NCI-H446 (cell line): Measurements from ENCODE around the gene IP6K1.
"Not testable (repeated sequence)": the region's sequence is repeated elsewhere in the genome, so short reads cannot be mapped to it uniquely, and the experiment has no call there.

ENCODE experiments used
- DNase-seq, 2 experiments: peaks; one replicate each; lab custom pipeline; 2025; lab: John Stamatoyannopoulos, UW

IP6K1 gene

GRCh38 chr3:49769286-49769915 is 16.9 kb downstream of the IP6K1 start:
- no peak for DNase-seq

GRCh38 chr3:49763981-49764380 is 22.4 kb downstream of the IP6K1 start:
- no peak for DNase-seq

GRCh38 chr3:49761661-49762060 is 24.7 kb downstream of the IP6K1 start:
- no peak for DNase-seq

- no peak for DNase-seq
These were observed 27.1 kb downstream of the IP6K1 start for GRCh38 chr3:49759226-49759625.

- DNase-seq: no peak
These were observed 29.1 kb downstream of the IP6K1 start for GRCh38 chr3:49757197-49757596.

GRCh38 chr3:49756036-49756435 is 30.3 kb downstream of the IP6K1 start:
- no peak for DNase-seq

GRCh38 chr3:49754536-49754935 is 31.8 kb downstream of the IP6K1 start:
- no peak for DNase-seq

GRCh38 chr3:49751501-49751900 is 34.8 kb downstream of the IP6K1 start:
- DNase-seq: no peak

- DNase-seq: no peak
These were observed 36.3 kb downstream of the IP6K1 start for GRCh38 chr3:49750056-49750455.

GRCh38 chr3:49748874-49749273 is 37.5 kb downstream of the IP6K1 start:
- not testable (repeated sequence) for DNase-seq

GRCh38 chr3:49747792-49748480 is 38.4 kb downstream of the IP6K1 start:
- DNase-seq: no peak

GRCh38 chr3:49745986-49746385 is 40.4 kb downstream of the IP6K1 start:
- DNase-seq: no peak

GRCh38 chr3:49740427-49740826 is 45.9 kb downstream of the IP6K1 start:
- DNase-seq: no peak

GRCh38 chr3:49738067-49738713 is 48.2 kb downstream of the IP6K1 start:
- DNase-seq: no peak

- DNase-seq: no peak
These were observed 51.6 kb downstream of the IP6K1 start for GRCh38 chr3:49734752-49735151.

GRCh38 chr3:49733551-49733950 is 52.8 kb downstream of the IP6K1 start:
- DNase-seq: no peak

GRCh38 chr3:49732597-49732996 is 53.7 kb downstream of the IP6K1 start:
- no peak for DNase-seq

GRCh38 chr3:49729966-49730609 is 56.3 kb downstream of the IP6K1 start:
- DNase-seq: no peak

GRCh38 chr3:49727924-49728361 is 58.4 kb downstream of the IP6K1 start:
- no peak for DNase-seq

GRCh38 chr3:49727154-49727923 is 59.0 kb downstream of the IP6K1 start:
- no peak for DNase-seq

GRCh38 chr3:49725906-49726681 is 60.2 kb downstream of the IP6K1 start:
- no peak for DNase-seq
